IPS DF 19.7 (cell line): Measurements from ENCODE around the gene LRRC45.

Experiments used
- DNase-seq: peaks from one replicate; pipeline ENCODE4 v3.0.0-alpha.2; 2013; ENCODE audit warnings: low read depth, low spot score

Gene LRRC45

DNA sequence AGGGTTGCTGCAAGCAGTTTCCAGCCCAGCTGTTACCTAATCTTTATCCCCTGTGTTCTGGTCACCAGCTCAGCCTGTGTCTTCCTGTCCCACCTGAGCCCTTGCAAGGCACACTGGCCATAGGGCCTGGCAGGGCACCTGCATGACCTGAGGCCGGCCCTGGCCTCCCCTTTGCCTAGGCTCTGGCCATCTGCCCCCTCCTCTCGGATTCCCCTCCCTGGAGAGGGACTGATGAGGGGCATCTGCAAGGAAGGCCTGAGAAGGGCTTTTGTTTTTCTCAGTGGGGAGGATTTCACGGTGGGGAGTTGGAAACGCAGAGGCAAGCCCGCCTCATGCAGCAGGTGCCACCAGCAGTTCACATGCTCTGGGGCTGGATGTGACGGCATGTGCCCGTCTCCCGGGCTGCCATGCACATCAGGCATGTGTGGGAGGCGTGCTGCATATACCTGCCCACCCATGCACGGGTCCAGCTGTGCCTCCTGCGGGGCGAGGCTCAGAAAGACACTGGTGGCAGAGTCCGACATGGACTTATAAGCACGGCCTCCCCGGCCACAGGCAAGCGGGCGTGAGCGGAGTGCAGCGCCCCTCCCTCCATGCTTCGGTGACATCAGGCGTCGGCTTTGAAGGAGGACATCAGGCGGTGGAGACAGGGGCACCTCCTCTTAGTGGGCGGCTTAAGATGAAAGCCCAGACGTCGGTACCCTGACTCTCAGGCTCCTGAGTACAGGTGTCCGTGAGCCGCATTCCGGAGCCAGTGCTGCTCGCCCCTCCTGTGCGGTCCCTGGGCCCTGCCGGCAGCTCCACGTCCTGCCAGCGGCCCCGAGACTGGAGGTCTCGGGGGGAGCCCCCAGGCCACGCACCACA lies 29.1 kb upstream of the LRRC45 start:
- DNase-seq = no peak

GRCh38 chr17:81994593-81995462 lies 28.3 kb upstream of the LRRC45 start:
- no peak for DNase-seq

- DNase-seq = no peak
Measured at GRCh38 chr17:81995463-81996231, 27.5 kb upstream of the LRRC45 start.

DNA sequence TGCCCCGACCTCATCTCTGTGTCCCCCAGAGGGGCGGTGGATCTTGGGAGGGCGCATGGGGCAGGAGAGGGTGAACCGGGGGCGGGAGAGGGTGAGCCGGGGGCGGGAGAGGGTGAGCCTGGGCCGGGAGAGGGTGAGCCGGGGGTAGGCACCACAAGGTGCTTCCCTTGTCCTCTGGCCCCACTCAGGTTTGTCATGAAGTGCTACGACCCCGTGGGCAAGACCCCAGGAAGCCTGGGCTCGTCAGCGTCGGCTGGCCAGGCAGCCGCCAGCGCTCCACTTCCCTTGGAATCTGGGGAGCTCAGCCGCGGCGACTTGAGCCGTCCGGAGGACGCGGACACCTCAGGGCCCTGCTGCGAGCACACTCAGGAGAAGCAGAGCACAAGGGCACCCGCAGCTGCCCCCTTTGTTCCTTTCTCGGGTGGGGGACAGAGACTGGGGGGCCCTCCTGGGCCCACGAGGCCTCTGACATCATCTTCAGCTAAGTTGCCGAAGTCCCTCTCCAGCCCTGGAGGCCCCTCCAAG lies 26.8 kb upstream of the LRRC45 start:
- DNase-seq = no peak

GRCh38 chr17:81996757-81997441 lies 26.2 kb upstream of the LRRC45 start:
- no peak for DNase-seq

GRCh38 chr17:81998212-81998611 lies 24.9 kb upstream of the LRRC45 start:
- no peak for DNase-seq

DNA sequence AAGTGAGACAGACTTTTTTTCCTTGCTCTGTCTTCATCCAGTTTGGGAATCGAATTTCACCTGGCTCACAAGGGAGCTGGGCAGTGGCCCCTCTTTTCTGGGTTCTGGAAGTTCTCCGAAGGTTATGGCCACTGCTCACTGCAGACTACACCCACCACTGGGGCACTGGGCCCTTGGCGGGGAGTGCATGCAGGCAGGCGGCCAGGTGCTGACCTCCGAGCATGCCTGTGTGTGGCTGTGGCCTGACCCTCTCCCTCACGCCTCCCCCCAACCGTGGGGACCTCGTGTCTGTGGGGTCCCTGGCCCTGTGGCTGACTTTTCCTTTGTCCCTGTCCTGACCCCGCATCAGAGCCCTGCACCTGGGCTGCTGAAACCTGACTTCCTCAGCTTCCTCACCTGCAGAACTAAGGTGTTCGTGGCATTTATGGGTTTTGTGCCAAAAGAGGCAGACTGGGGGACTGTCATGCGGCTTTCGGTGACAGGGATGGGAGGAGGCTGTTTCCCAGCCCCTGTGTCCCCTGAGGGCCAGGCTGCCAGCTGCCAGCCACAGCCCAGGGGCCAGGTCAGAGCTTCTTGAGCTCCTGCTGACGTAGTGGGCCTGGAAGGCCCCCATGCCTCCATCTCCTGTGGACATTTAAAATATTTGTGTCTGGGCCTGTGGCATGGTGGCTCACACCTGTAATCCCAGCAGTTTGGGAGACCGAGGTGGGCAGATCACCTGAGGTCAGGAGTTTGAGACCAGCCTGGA lies 24.2 kb upstream of the LRRC45 start:
- DNase-seq = no peak

DNA sequence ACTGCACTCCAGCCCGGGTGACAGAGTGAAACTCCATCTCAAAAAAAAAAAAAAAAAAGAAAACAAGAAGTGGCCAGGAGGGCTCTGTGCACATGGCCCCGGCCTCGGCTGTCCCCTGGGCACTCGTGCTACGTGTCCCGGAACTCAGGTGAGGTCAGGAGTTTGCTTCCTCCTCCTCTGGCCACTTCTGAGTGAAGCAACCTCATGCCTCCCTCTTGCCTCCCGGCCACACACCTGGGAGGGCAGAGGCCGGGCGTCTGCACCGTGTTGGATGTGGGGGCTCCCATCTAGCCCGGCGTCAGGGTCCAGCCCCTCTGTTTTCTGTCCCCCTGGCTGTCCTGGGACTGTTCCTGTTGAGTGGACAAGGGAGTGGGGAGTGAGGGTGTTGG lies 23.5 kb upstream of the LRRC45 start:
- DNase-seq = no peak

GRCh38 chr17:81999976-82000802 lies 22.9 kb upstream of the LRRC45 start:
- DNase-seq = no peak

GRCh38 chr17:82000803-82001570 lies 22.1 kb upstream of the LRRC45 start:
- DNase-seq = no peak

GRCh38 chr17:82001571-82002056 lies 21.5 kb upstream of the LRRC45 start:
- no peak for DNase-seq

GRCh38 chr17:82003411-82004381 lies 19.4 kb upstream of the LRRC45 start:
- DNase-seq = no peak

GRCh38 chr17:82004517-82005455 lies 18.3 kb upstream of the LRRC45 start:
- DNase-seq = no peak

DNA sequence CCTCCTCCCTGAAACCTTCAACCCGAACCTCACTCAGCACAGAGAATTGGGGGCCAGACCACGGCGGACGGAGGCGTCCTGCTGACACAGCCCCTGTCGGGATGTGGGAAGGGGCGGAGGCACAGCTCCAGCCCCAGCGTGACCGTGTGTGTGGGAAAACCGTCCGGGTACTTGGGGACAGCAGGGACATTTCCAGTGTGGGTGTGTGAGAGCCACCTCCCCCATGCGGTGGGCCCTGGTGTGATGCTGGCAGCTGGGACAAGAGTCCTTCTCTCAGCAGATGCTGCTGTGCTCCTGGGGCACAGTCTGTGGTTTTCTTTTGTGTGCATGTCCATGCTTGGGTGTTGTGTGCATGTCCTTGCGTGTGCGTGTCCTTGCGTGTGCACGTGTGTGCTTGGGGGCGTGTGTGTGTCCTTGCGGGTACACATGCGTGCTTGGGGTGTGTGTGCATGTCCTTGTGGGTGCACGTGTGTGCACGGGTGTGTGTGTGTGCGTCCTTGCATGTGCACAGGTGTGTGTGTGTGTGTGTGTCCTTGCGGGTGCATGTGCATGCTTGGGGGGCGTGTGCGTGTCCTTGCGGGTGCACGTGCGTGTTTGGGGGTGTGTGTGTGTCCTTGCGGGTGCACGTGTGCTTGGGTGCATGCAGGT lies 17.3 kb upstream of the LRRC45 start:
- no peak for DNase-seq

DNA sequence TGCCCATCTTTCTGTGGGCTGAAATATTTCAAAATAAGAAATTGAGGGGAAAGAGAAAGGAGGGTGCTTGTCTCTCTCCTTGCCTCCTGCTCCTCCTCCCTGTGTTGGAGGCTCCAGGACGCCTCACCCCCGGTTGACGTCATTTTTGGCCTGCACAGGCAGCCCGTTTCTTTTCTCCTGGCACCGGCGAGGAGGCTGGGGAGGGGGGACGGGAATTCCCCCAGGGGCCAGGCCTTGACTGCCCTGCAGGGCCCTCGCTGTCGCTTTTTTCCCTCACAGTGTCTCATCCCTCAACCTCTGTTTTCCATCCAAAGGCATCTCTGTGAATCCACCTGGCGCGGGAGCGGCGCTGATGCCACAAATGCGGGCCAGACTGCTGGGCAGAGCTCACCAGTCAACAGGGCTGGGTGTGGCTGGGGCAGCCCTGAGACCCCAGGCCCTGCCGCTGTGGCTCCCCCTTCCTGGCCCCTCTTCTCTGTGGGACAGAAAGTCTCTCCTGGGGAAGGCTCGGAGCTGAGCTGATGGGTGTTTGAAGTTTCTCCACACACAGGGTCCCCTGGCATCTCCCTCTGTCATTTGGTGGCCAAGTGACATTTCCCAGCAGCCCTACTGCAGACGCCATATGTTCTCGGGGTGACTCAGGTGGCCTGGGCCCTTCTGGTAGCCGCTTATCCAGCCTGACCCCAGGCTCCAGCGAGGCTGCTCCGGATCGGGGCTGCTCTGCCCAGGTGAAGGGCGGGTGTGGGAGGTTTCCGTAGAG lies 16.5 kb upstream of the LRRC45 start:
- DNase-seq = no peak
